Lower leg skin (tissue), 4 donors: ENCODE results near the gene ZDHHC22. TPM values are rescaled to one million over a fixed set of nuclear protein-coding genes. Genes with fewer than 3 reads are reported as not detected.

Experiments
- DNase-seq, 2 donors: peaks; one replicate each; pipeline ENCODE4 v3.0.0-alpha.2; 2019; ENCODE audit warnings: low spot score in 2 of 2
- H3K4me3 ChIP-seq: fragments of 200-600 bp; sonication (generic); 2 replicates; pipeline ENCODE4 v1.5.1; 2017; ENCODE audit warnings: mild to moderate bottlenecking, low read depth; ENCODE audit not compliant: poor library complexity, severe bottlenecking
- POLR2A ChIP-seq, 2 donors: fragments of 450-650 bp; IDR thresholded peaks; one replicate each; pipeline ENCODE4 v1.6.1; 2016 to 2017; ENCODE audit warnings: antibody characterized with exemption in 2 of 2, mild to moderate bottlenecking in 1 of 2, moderate library complexity in 1 of 2
- WGBS, 2 donors: methylation state at CpG; one replicate each; pipeline ENCODE4 v1.1.5; 2018; 5-methylcytosine and 5-hydroxymethylcytosine counted together
- intact Hi-C: fragments of 100-400 bp; cut with DNase I; formaldehyde crosslinking; loops from one replicate; pipeline ENCODE4 v1.15.0; 2023; ENCODE audit warnings: low total_unique reads
- total RNA-seq, 4 donors: library from RNA; depleted of rRNA; stranded (reverse); fragments of >200 nt; gene quantifications; one replicate each; pipeline ENCODE4 v1.1.0, GENCODE V29; 2016
- TF ChIP-seq, protein P1 (sequence below), 3 donors: fragments of 450-650 bp; IDR thresholded peaks; one replicate each; pipeline ENCODE4 v1.5.1; 2016; ENCODE audit warnings: antibody characterized with exemption in 3 of 3, mild to moderate bottlenecking in 3 of 3, moderate library complexity in 2 of 3

Gene ZDHHC22
- total RNA-seq, 4 donors from 2014 or later = not detected

DNA sequence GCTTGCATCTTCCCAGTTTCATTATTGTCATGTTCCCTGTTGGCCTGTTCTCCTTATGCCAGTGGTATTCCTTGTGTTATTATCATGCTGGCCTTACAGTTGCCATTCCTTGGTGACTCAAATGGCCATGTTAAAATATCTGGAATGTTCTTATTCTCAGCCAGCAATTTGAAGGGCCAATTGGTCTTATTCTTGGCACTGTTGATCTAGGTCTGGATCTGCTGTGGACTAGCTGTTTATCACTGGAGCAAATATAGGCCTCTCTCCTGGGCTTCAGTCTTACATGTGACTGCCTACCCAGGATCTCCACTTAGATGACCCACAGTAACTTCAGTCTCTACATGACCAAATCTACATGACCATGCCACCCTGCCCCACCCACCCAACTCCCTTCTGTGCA, 38.1 kb downstream of the ZDHHC22 start:
- TF ChIP-seq, protein P1, sequence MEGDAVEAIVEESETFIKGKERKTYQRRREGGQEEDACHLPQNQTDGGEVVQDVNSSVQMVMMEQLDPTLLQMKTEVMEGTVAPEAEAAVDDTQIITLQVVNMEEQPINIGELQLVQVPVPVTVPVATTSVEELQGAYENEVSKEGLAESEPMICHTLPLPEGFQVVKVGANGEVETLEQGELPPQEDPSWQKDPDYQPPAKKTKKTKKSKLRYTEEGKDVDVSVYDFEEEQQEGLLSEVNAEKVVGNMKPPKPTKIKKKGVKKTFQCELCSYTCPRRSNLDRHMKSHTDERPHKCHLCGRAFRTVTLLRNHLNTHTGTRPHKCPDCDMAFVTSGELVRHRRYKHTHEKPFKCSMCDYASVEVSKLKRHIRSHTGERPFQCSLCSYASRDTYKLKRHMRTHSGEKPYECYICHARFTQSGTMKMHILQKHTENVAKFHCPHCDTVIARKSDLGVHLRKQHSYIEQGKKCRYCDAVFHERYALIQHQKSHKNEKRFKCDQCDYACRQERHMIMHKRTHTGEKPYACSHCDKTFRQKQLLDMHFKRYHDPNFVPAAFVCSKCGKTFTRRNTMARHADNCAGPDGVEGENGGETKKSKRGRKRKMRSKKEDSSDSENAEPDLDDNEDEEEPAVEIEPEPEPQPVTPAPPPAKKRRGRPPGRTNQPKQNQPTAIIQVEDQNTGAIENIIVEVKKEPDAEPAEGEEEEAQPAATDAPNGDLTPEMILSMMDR (IDR thresholded peaks at IDR 0.05) = no peak
- no peak for TF ChIP-seq POLR2A (IDR thresholded peaks at IDR 0.05)
- no peak overlapping the region for H3K4me3 ChIP-seq
- intact Hi-C loops = no loop called here
- no peak for DNase-seq

DNA sequence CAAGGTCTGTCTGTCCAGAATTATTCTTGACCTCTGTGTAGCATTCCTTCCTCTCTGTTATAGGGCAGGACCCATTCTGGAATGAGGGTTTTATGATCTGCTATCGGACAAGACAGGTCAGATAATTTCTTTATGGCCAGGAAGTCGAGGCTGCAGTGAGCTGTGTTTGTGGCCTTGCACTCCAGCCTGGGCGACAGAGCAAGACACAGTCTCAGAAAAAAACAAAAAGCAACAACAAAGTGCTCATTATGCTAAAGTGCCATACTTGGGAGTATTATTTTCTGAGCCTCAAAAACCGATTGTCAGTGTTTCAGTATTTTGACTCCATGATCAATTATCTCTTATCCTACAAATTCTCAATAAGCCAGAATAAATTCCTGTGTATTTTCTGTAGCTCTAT, 39.4 kb downstream of the ZDHHC22 start:
- no peak for DNase-seq
- WGBS, 2 donors = 65 to 71% methylated on average over 4 of the region's 4 CpGs
- H3K4me3 ChIP-seq = no peak overlapping the region
- TF ChIP-seq, protein P1 (IDR thresholded peaks at IDR 0.05) = no peak
- TF ChIP-seq POLR2A (IDR thresholded peaks at IDR 0.05) = no peak
- intact Hi-C loops = no loop called here

DNA sequence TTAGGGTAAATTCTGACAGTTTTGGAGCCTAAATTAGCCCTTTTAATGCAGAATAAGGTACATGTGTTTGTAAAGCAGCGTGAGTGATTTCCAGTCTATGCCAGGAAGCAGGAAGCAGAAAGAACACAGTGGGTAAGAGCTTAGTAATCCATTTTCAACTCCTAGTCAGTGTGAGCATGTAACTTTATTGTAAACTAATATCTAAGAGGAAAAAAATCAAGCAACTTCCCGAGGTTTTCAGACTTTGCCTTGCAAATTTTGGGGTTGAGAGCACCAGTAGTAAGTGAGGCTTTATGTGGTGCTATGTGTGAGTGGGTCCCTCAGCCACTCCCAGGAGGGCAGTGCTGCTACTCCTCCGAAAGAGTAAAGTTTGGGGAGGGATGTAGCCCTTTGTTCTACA, 40.6 kb downstream of the ZDHHC22 start:
- intact Hi-C loops = no loop called here
- no peak overlapping the region for H3K4me3 ChIP-seq
- WGBS, 2 donors = 58 to 68% methylated on average over 3 of the region's 3 CpGs
- TF ChIP-seq POLR2A (IDR thresholded peaks at IDR 0.05) = no peak
- TF ChIP-seq, protein P1 (IDR thresholded peaks at IDR 0.05) = no peak
- DNase-seq = no peak

DNA sequence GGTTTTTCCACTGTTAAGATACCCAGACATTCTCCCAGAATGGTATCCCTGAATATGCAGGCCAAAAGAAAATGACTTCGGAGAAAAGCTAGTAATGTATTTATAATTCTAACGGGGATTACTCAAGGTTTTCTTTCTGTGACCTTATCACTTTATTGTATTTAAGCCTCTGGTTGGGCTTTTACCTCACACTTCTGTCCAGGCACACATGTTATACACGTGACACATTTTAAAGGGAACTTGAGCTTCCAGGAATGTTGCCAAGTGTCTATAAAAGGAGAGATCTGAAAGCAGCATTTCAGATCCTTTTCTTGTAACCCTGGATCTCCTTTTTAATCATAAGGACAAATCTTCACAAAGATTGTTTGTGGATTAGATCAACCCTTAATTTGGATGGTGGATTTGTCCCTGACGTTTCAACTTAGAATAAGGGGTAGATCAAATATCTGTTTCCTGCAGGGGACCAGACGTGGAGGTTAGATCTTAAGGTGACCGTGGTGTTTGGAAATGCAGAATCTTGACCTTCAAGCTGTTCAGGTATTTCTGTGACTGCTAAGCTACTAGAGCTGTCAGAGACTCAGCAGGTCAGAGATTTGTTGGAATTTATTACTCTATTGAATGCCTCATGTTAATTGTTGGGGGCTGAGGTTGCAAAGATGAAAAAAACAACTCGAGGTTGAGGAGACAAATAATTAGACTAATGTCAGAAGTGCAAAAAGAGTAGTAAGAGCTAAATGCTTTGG, 42.0 kb downstream of the ZDHHC22 start:
- DNase-seq = no peak
- intact Hi-C loops = no loop called here
- H3K4me3 ChIP-seq = no peak overlapping the region
- TF ChIP-seq, protein P1 (IDR thresholded peaks at IDR 0.05) = no peak
- no peak for TF ChIP-seq POLR2A (IDR thresholded peaks at IDR 0.05)
- WGBS, 2 donors = 19 to 22% methylated on average over 7 of the region's 7 CpGs

DNA sequence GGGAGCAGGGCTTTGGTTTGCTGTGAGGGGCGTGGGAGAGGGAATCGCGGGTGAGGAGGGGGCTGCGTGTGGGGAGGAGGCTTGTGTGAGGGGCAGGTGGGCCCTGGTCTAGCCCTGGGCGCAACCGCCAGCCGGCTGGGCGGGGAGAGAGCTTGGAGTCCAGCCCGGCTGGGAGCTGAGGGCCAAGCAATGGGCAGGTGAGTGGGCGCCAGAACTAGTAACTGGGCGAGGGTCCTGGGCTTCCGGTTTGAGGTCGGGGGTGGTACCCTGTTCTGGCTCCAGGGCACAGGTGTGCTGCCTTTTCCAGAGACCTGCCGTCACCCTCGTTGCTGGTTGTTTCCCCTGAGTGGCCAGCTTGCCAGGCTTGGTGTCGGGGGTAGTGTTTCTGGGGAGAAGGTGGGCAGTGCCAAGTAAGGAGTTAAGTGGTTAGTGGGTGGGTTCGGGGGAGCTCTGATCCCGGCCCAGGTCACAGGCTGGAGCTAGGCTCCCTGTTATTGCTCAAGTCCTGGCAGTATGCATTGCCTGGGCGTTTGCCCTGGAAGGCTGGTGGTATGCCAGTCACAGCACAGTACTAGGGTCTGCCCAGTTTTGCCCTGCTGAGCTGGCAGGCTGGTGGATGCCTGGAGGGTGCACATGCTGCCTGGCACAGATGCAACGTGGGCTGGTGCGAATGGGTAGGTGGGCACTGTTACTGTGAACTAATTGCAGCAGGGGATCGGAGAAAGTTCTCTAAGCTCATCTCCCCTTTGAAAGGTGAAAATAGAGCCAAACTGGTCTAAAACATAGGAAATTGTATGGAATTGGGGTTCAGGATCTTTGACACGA, 42.9 kb downstream of the ZDHHC22 start:
- WGBS, 2 donors = 3 to 6% methylated on average over 21 to 23 of the region's 23 CpGs
- intact Hi-C loops = no loop called here
- H3K4me3 ChIP-seq = peak overlapping the region; percentile 92
- peak; percentile 72 to 93 for DNase-seq
- no peak for TF ChIP-seq POLR2A (IDR thresholded peaks at IDR 0.05)
- TF ChIP-seq, protein P1 (IDR thresholded peaks at IDR 0.05) = no peak
